Omental fat pad (tissue), 4 donors: Measurements from ENCODE around the gene PGA4. TPM values are rescaled to one million over a fixed set of nuclear protein-coding genes. Genes with fewer than 3 reads are reported as not detected.

Experiments
- ATAC-seq: fragments of 150-250 bp; one replicate; pipeline ENCODE4 v1.9.1; 2016; ENCODE audit warnings: mild to moderate bottlenecking, moderate library complexity; ENCODE audit not compliant: low FRiP score
- DNase-seq: peaks from one replicate; pipeline ENCODE4 v3.0.0-alpha.2; 2019; ENCODE audit warnings: low spot score
- total RNA-seq, 4 donors: library from RNA; depleted of rRNA; stranded (reverse); fragments of >200 nt; gene quantifications; one replicate each; pipeline ENCODE4 v1.1.0, GENCODE V29; 2016
- TF ChIP-seq, protein P1 (sequence below), 3 donors: fragments of 450-650 bp; IDR thresholded peaks; one replicate each; pipeline ENCODE4 v1.5.1; 2016 to 2017; ENCODE audit warnings: antibody characterized with exemption in 3 of 3, mild to moderate bottlenecking in 3 of 3, moderate library complexity in 2 of 3

Gene PGA4
- total RNA-seq, 4 donors from 2014 or later, result 2.9 to 94.5 (median 13.5) TPM

- ATAC-seq (no peak), DNase-seq (no peak)
- TF ChIP-seq, protein P1, sequence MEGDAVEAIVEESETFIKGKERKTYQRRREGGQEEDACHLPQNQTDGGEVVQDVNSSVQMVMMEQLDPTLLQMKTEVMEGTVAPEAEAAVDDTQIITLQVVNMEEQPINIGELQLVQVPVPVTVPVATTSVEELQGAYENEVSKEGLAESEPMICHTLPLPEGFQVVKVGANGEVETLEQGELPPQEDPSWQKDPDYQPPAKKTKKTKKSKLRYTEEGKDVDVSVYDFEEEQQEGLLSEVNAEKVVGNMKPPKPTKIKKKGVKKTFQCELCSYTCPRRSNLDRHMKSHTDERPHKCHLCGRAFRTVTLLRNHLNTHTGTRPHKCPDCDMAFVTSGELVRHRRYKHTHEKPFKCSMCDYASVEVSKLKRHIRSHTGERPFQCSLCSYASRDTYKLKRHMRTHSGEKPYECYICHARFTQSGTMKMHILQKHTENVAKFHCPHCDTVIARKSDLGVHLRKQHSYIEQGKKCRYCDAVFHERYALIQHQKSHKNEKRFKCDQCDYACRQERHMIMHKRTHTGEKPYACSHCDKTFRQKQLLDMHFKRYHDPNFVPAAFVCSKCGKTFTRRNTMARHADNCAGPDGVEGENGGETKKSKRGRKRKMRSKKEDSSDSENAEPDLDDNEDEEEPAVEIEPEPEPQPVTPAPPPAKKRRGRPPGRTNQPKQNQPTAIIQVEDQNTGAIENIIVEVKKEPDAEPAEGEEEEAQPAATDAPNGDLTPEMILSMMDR (IDR thresholded peaks at IDR 0.05), result no peak
Observed at GRCh38 chr11:61280883-61281580, 58.9 kb downstream of the PGA4 start.

Other genes with a start within 250 kb of the PGA4 start
- 1 to 10 TPM in 3 of 4 donors, under 1 TPM in 1; 0.37 to 5.4 (median 2.0) TPM for gene CD5, start 119.9 kb upstream of the PGA4 start, total RNA-seq
- 10 to 100 TPM in 3 of 4 donors, 1 to 10 TPM in 1; 9.3 to 17.5 (median 12.6) TPM for gene VPS37C, start 60.9 kb upstream of the PGA4 start, total RNA-seq
- 10 to 100 TPM in 2 of 4 donors, 1 to 10 TPM in 2; 2.5 to 96.7 (median 7.6) TPM for gene PGA3, start 18.8 kb upstream of the PGA4 start, total RNA-seq
- 1 to 10 TPM in 3 of 4 donors, not detected in 1; 2.0 to 5.0 (median 4.3) TPM for gene PGA5, start 18.8 kb downstream of the PGA4 start, total RNA-seq
- gene VWCE, start 73.0 kb downstream of the PGA4 start, total RNA-seq, result 1 to 10 TPM in 3 of 4 donors, under 1 TPM in 1; 0.94 to 6.9 (median 4.6) TPM
- 100 to 1,000 TPM; 127 to 182 (median 155) TPM for gene DDB1, start 110.8 kb downstream of the PGA4 start, total RNA-seq
- 10 to 100 TPM; 16.0 to 24.5 (median 20.0) TPM for gene TKFC, start 110.9 kb downstream of the PGA4 start, total RNA-seq
- 10 to 100 TPM; 29.5 to 39.9 (median 34.6) TPM for gene CYB561A3, start 139.5 kb downstream of the PGA4 start, total RNA-seq
- 10 to 100 TPM; 31.6 to 40.8 (median 38.1) TPM for gene TMEM138, start 140.0 kb downstream of the PGA4 start, total RNA-seq
- 10 to 100 TPM in 2 of 4 donors, 1 to 10 TPM in 2; 9.5 to 19.3 (median 11.8) TPM for gene TMEM216, start 170.2 kb downstream of the PGA4 start, total RNA-seq
- 10 to 100 TPM; 37.2 to 62.6 (median 49.4) TPM for gene CPSF7, start 207.6 kb downstream of the PGA4 start, total RNA-seq
- 10 to 100 TPM; 48.6 to 59.0 (median 54.0) TPM for gene SDHAF2, start 207.8 kb downstream of the PGA4 start, total RNA-seq